GM21825 (cell line): ENCODE results near the gene SRSF2.
"Not testable (repeated sequence)": the region's sequence is repeated elsewhere in the genome, so short reads cannot be mapped to it uniquely, and the experiment has no call there.

ENCODE experiments used
- ATAC-seq: cut with Tn5 transposase; IDR thresholded peaks from one replicate; pipeline ENCODE4 v1.9.1; 2021; ENCODE audit warnings: mild to moderate bottlenecking, moderate library complexity; ENCODE audit not compliant: unreplicated experiment

The SRSF2 gene

DNA sequence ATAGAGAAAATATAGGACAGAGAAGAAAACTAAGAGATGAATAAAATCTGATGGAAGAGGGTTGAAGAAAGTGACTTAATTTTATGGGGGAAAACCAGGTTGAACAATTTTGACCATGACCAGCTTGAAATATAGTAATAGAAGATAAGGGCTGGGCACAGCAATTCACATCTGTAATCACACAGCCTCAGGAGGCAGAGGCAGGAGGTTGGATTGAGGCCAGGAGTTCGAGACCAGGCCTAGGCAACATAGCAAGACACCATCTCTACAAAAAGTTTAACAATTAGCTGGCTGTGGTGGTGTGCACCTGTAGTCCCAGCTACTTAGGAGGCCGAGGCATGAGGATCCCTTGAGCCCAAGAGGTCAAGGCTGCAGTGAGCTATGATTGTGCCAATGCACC is 35.1 kb downstream of the SRSF2 start:
- no peak for ATAC-seq

DNA sequence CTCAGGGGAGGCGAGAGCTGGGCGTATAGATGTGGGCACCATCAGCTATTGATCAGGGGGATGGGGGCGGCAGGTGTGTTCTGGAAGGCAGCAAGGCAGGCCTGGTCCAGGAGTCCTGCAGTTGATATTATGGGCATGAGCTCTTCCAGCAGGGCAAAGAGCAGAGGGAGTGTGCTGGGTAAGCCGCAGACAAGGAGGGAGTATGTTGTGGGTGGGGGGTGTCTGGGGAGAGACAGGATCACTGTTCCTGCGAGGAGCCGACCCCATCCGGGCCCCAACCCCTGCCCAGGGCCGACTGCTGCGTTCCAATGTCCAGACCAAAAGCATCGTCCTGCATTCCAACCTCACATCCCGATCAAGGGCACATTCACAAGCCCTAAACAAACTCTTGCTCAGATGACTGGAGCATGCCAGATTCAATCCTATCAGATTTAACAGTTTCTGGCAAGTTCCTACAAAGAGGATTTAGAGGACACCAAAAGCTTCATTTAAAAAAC is 35.6 kb downstream of the SRSF2 start:
- ATAC-seq = no peak

DNA sequence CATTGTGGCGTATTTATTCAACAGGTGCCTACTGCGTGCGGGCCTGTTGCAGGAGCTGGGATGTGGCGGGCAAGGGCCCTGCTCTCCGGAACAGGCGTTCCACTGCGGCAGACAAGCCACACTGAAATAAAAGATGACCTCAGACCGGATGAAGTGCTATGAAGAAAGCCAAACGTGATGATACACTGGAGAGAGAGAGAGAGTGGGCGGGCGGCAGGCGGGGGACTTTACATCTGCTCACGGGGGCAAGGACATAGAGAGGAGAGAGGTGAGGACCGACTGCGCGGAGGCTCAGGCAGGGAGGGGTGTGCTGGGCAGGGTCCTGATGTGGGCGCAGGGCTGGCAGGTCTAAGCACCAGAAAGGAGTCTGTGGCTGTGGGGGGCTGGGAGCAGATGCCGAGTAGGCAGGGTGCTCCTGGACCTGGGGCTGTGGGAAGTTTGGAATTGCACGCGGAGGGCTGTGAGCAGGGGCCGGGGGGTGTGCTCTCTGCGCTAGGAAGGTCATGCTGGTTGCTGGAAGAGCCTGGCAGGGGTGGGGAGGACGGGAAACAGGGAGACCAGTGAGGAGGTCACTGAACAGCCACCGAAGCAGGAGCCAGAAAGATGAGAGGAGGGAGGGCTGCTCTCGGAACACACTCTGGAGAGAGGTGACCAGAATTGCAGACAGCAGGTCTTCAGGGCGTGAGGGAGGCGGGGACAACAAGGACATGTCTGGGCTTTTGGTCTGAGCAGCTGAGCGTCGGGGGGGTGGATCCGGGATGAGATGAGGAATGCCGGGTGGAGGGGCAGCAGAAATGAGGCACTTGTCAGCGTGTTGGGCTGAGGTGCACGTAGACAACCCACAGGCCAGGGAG is 36.3 kb downstream of the SRSF2 start:
- ATAC-seq = no peak

DNA sequence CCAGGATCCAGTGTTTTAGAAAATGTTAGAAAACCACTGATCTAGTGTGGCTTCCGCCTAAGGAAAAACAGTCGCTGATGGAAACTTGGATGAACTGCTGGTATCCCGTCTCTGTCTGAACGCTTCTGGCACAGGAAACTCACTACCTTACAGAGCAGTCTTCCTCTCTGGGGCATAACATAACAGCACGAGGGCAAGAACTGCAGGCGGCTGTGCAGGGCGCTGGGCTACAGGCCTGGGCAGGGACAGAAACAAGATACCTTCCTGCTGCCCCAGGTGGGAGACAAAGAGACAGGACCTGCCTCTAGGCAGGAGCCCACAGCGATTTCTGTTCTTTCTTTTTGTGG is 36.9 kb downstream of the SRSF2 start:
- no peak for ATAC-seq

DNA sequence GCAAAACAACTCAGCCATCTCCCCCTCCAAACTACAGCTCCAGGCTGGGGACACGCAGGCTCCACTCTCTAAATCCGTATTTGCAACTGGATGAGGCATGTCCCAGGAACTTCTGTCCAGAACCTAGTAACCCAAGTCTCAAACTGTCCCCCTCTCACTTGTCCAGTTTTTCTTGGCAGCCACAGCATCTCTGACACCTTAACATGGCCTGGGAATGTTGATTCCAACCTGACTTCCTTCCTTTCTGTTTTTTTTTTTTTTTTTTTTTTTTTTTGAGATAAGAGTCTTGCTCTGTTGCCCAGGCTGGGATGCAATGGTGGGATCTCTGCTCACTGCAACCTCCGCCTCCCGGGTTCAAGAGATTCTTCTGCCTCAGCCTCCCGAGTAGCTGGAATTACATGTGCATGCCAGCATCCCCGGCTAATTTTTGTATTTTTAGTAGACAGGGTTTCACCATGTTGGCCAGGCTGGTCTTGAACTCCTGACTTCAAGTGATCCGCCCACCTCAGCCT is 38.6 kb downstream of the SRSF2 start:
- ATAC-seq = not testable (repeated sequence)

DNA sequence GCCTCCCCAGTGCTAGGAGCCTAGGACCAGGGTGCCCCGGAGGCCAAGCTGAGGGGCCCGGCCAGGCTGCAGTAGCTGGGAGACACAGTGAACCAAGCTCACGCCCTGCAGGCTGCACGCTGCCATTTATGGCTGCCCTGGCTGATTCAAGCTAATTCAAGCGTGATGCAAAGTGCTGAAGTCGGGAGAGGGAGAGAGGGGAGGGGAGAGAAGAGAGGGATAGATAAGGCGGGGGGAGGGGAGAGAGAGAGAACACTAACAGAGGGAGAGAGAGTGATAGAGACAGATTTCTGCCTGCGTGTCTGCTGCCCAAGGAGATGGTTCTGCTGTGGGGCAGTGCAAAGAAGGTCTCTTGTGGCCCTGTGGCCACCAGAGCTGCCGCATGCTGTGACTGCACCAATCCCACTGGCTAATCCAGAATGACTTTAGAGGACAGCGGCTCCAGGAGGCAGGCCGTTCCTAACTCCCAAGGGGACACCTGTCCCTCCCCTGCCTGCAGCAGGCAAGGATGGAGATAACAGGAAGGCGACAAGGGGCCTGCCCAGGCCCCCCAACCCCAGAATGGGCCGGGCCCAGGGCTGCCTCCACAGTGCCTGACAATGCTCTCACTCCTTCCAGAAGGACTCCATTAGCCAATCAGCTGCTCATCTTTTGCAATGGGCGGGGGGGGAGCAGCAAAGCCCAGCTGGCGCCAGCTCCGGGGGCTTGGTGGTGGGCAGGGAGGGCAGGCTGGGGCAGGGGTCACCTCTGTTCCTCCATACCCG is 39.2 kb downstream of the SRSF2 start:
- ATAC-seq = no peak

DNA sequence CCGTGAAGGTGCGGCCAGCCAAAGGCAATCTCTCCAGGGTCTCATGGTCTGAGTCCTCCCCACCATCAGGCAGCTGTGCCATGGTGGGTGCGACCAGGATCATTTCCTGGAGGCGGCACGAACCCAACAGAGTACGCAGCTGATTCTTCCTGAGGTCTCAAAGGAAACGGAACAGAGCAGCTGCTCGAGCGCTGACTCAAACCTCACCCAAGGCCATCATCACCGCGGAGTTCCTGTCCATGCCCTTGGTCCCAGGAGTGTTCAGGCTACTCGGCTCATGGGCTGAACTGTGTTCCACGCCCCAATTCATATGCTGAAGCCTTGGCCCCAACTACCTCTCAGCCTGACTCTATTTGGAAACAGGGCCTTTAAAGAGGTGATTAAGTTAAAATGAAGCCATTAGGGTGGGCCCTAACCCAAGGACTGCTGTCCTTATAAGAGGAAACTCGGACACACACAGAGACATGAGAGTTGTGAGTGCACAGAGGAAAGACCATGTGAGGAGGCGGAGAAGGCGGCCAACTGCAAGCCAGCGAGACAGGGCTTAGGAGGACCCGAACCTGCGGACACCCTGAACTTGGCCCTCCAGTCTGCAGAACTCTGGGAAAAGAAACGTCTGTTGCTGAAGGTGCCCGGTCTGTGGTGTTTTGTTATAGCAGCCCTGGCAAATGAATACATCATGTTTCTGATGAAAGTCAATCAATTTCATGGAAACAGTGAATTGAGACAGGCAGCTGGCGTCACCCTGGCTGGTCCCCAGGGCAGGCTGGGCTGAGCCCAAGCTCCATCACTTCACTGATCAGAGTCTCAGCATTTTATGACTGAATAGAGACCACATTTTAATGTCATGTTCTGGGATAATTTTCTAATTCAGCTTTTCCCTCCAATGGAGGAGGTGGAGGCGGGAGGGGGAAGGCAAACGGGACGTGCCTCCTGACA is 40.1 kb downstream of the SRSF2 start:
- peak; percentile 61 for ATAC-seq

DNA sequence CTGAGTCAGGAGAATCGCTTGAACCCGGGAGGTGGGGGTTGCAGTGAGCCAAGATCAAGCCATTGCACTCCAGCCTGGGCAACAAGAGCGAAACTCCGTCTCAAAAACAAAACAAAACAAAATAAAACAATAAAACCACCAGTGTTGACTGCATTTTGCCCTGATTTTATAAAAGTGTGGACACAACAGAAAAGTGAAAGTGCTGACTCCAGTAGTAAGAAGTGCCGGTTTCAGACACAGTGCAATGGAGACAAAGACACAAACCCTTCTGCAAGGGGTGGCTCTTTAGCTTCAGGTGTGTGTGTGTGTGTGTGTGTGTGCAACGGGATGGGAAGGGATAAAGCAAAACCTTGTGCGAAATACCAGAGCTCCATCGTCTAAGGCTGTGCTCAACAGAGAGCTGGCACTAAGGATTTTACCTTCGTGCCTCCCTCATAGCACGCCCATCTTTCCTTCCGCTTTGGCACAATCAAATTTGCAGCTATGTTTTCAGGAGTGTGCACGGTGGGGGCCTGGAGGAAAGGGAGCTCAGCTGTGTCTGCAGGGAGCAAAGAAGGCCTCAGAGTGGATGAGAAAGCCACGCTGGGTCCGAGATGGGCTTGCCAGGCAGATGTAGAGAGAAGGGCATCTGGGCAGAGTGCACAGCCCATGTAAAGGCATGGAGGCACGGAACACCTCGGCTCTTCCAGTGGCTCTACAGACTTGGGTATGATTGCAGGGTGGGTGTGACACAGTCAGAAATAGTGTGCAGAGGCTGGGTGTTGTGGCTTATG is 41.9 kb downstream of the SRSF2 start:
- no peak for ATAC-seq

DNA sequence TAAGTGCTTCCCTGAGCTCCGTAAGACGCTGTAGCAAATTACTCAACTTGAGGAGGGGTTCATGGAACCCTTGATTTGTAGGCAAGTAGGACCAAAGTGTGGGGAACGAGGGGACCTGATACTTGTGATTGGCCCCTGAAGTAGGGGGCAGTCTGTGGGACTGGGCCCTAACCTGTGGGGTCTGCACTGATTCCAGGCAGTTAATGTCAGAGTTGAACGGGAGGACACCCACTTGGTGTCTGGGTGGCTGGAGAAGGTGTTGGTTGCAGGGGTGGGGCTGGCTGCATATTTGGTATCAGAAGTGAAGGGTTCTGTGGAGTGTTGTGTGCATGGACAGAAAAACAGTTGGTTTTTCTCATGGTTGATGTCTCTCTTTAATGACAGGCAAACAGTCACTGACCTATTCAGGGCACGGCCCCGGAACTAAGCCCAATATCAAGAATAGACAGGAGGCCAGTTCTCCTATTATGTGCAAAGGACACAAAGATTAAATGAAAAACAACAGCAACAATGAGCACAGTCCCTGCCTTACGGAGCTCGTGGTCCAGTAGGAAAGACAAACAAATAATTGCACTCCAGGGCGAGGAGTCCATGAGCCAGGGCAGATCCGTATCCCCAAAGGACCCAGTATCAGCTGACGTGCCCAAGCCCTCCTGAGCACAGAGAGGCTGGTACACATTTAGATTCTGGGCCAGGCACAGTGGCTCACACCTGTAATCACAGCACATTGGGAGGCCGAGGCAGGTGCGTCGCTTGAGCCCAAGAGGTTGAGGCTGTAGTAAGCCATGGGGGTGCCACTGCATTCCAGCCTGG is 45.5 kb downstream of the SRSF2 start:
- ATAC-seq = no peak

DNA sequence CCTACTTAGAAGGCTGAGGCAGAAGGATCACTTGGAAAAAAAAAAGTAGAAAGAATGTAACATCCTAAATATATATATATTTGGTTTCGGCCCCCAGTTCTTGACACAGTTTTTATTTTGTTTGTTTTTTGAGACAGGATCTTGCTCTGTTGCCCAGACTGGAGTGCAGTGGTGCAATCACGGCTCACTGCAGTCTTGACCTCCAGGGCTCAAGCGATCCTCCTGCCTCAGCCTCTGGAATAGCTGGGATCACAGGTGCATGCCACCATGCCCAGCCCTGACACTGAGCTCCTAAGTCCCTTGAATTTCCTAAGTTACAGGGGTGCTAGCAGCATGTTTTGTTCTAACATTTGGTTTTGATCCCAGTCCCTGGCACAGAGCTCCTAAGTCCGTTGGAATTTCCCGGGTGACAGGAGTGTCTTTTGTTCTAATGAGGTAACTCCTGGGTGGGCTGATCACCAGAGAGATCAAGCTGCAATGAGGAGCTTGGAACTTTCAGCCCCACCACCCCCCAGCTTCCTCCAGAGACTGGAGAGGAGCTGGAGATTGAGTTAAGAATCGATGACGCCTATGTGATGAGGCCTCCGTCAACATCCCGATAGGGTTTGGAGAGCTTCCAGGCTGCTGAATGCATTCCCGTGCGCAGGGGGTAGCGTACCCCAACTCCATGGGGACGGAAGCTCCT is 46.4 kb downstream of the SRSF2 start:
- no peak for ATAC-seq

DNA sequence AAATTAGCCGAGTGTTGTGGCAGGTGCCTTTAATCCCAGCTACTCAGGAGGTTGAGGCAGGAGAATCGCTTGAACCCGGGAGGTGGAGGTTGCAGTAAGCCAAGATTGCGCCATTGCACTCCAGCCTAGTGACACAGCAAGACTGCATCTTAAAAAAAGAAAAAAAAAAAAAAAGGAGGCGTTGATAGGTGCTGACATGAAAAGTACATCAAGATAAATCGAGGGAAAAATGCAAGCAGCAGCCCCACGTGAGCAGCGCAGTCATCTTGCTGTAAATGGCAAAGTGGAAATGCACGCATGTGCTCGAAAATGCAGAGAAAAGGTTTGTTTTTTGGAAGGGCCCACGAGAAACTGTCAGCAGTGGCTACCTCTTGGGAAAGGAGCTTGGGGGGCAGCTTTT is 47.3 kb downstream of the SRSF2 start:
- no peak for ATAC-seq

DNA sequence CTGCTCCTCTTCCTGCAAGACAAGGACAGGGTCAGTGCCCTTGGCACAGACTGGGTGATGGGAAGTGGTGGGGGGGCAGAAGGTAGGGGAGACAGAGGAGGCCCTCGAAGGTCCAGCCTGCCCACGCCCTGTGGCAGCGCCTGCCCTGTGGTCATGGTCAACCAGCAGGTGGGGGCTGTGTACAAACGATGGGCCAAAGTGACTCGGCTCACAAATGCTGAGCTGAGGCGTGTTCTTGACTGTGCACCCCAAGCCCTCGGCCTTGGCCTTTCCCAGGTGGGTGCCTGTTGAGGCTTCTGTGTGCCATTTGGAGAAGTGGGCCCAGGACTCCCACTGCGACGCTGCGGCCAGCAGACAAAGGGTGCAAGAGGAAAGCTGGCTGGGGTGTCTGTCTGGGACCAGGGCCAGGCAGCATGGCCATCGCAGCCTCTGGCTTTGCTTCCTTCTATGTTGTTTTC is 48.9 kb downstream of the SRSF2 start:
- no peak for ATAC-seq

DNA sequence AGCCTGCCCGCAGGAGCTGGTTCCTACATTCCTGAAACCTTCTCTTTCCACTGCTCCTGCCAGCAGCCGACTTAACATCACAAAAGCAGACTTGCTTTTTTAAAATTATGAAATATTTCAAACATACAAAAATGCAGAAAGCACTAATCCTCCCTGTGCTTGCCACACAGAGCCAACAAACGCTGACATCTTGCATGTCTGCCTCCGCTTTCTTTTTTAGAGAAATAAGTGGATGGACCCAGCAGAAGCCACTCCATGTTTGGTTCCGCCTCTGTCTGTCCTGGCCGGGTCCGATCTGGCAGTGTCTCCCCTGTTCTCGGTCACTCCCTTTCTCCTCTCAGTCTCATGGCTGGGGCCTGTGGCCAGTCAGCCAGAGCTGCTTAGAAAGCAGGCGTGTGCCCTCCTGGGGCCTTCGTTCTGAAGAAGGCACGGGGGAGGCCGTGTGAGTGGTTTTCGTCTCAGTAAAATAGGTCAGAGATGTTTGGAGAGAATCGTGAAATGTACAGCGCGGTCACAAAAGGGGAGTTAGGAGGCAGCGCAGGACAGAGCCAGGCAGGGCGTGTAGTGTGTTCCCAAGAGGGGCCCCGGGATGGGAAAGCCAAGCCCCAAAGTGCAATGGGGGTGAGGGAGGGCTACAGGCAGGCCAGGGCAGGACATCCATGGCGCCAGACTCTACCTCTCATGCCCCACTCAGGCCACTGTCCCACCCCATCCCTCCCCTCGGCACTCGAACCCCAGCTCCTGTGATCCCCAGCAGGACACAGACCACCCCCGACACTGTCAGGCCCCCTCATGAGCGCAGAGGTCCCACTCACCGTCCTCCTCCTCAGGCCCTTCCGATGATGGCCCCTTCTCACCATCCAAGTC is 49.6 kb downstream of the SRSF2 start:
- no peak for ATAC-seq

DNA sequence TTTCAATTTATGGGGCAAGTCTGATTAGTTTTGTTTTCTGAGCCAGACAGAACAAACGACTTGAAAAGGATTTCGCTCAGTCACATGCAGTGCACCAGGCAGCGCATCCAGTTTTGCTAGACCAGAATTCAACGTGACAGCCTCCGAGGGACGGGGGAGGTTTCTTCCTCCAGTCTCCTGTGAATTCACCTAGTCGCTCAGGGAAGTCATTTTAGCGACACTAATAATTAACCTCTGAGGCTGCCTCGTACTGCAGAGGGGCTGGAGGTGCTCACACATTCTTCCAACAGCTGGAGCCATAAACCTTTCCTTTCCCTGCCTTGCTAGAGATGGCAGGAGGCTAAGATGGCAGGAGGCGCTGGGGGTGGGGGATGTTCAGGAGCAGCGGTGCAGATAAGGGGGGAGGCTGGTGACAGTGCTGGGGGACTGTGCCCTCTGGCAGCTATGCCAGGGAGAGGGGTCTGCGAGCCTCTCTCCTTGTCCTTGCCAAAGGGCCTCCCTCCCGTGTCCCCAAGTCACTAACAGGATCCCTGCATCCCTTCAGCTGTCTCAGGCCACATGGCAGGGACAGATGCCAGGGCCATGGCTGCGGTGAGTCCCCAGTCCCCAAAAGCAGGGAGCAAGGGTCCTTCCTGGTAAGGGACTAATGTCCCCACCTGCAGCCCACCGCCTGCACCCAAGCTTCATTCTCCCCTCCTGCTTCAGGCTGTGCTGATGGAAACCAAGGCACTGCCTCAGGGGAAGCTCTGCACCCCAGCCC is 50.4 kb downstream of the SRSF2 start:
- no peak for ATAC-seq

DNA sequence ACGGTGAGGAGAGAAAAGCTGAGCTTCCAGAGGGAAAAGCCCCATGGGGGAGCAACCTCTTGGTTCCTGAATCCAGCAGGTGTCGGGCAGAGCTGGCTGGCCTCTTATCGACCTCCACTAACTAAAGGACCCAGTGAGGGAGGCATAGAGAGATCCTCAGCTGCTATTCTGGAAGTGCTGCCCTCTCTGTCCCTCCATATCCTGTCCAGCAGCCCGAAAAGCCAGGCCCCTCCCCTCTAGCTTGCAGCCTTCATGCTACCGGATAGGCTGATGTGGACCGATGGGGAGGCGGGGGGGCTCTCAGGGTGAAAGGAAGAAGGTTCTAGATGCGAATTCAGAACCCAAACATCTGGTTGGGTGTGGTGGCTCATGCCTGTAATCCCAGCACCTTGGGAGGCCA is 51.3 kb downstream of the SRSF2 start:
- no peak for ATAC-seq

DNA sequence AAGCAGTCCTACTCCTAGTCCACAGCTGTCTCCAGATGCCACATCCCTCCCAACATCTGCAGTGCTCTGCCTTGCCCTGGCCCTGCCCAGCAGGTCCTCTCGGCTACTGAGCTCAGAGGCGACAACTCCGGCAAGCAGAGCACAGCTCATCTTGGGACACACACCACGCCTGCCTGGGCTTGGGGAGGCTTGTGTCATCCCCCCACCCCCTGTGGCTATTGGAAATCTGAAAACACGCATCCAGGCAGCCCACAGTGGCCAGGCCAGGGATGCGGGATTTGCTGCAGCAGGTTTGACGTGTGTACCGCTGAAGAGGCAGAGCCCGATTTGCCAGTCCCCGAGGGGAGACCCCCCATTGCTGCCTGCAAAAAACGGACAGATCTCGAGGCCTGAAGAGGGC is 51.8 kb downstream of the SRSF2 start:
- ATAC-seq = no peak

DNA sequence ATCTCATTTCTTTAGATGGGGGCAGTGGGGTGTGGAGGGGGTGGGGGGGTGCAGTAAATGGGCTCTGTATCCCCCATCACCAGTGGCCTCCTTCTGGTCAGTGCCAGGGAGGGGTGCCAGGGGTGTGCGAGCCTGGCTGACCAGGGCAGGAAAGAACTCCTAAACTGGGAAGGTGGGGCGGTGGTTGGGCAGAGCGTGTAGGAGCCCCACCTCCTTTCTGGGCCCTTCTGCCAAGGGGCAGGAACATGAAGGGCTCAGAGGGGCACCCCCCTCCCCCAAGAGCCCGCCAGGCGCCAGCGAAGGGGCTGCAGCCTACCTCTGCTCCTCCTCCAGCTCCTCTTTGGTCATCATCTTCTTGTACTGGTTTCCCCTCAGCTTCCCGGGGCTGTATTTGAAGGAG is 52.4 kb downstream of the SRSF2 start:
- no peak for ATAC-seq
